Cardiac fibroblast (primary cell): Measurements from ENCODE around the gene SLC28A1.

Experiments used
- DNase-seq, 2 donors: peaks; one replicate each; pipeline versions ENCODE4 v3.0.0 to v3.0.0-alpha.2; 2010; ENCODE audit warnings: low read depth in 2 of 2
- H3K4me3 ChIP-seq, 2 donors: replicated peaks in 1 of 2; 1 replicate in 1 of 2; 2 replicates in 1 of 2; pipeline ENCODE4 v1.5.1; 2011; ENCODE audit warnings: low read depth in 2 of 2, low read length in 2 of 2, mild to moderate bottlenecking in 2 of 2, moderate library complexity in 1 of 2
- TF ChIP-seq, protein P1 (sequence below): IDR thresholded peaks from one replicate; pipeline ENCODE4 v1.5.1; 2011; ENCODE audit warnings: low read depth, mild to moderate bottlenecking, low read length, inconsistent platforms

The SLC28A1 gene

DNA sequence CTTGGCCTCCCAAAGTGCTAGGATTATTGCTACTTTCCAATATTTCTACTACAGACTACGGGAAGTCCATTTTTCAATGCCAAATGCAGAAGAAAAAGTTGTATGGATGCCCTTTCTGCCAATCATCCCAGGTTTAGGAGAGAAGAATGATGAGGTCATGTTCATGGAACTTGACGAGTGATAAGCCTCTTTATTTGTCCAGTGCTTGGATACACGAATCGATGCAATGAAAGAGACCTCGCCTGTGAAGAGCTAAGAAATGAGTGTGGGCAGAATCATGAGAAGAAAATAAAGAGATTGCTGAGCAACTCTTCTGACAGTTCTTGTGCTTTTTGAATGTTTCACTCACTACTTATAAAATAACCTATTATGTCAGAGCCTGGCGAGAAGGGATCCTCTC is 996 bp upstream of the SLC28A1 start:
- DNase-seq = peak; percentile 11 to 31
- TF ChIP-seq, protein P1, sequence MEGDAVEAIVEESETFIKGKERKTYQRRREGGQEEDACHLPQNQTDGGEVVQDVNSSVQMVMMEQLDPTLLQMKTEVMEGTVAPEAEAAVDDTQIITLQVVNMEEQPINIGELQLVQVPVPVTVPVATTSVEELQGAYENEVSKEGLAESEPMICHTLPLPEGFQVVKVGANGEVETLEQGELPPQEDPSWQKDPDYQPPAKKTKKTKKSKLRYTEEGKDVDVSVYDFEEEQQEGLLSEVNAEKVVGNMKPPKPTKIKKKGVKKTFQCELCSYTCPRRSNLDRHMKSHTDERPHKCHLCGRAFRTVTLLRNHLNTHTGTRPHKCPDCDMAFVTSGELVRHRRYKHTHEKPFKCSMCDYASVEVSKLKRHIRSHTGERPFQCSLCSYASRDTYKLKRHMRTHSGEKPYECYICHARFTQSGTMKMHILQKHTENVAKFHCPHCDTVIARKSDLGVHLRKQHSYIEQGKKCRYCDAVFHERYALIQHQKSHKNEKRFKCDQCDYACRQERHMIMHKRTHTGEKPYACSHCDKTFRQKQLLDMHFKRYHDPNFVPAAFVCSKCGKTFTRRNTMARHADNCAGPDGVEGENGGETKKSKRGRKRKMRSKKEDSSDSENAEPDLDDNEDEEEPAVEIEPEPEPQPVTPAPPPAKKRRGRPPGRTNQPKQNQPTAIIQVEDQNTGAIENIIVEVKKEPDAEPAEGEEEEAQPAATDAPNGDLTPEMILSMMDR = no peak
- no peak overlapping the region for H3K4me3 ChIP-seq

DNA sequence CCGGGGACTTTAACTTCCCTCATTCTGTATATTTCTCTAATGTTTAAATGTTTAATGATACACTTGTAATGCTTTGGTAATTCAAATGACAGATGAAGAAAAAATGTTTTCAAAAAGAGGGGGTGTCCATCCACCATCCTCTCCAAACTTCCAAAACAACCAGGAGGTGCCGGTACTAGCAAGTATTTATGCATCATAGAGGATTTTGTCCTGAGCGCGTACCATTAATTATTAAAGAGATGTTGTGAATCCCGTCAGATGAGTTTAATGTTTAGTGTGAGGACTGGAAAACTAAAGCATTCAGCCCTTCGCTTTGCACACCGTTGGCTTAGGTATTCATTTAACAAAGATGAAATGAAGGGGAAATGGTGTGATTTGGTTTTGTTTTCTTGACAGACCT is 1.3 kb downstream of the SLC28A1 start:
- no peak overlapping the region for H3K4me3 ChIP-seq
- TF ChIP-seq, protein P1 = no peak
- DNase-seq = no peak

DNA sequence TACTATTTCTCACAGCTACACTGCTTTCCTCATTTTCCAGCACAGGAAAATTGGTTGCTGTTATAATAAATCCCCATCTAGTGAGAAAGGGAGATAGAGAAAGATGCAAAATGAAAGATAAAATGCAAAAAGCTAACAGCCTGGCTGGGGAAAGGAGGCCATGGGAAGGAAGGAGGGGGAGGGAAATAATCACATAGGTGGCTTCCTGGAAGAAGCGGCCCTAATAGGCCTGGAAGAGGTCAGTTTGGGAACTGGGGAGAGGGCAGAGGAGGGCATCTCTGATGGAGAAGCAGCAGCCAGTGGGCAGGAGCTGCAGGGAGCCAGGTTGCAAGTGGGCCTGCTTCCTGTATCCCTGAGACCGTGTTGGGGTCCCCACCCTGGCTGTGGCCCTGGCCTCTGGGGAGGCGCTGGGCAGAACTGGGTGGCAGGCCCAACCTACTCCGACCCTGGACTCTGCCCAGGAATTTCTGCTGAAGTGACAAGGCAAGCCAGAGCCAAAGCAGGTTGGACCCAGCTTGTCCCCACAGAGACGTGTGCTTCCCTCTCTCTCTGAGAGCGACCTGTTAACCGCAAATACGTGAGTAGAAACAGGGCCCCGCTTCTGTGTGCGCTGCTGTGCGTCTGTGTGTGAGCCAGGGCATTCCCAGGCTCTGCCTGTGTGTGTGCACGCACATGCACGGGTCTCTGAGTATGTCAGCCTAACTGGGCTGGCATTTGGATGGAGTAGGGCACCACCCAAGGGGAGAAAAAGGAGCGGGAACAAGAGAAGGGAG is 1.9 kb downstream of the SLC28A1 start:
- H3K4me3 ChIP-seq = no peak overlapping the region
- DNase-seq = no peak
- TF ChIP-seq, protein P1 = no peak

DNA sequence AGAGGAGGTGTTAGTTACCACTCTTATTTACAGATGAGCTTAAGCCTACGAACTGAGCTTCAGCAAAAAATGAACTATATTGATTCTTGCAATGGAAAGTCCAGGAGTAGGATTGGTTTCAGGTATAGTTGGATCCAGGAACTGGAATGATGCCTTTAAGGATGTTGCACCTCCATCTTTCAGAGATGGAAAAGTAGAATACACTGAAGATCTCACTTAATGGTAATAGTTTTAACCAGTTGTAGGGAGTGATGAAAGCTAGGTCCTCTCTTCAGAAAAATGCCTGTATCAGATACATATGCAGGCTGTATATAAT is 2.5 kb downstream of the SLC28A1 start:
- TF ChIP-seq, protein P1 = no peak
- H3K4me3 ChIP-seq = no peak overlapping the region
- no peak for DNase-seq

DNA sequence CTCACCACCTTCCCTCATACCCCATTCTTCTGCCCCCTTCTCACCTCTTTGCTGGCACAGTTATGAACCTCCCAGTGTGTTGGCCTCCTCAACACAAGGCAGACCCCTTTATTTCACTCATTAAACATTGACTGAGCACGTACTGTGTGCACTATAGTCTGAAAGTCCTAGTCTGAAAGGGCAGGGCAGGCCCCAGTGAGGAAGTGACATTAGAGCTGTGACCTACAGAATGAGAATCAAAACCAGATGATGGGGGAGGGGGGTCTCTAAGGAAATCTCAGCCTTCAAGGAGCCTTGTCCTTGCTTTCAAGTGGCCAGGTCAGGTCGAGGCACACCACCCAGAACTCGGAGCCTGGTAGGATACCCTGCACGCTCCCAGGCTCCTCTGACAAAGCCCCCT is 3.5 kb downstream of the SLC28A1 start:
- TF ChIP-seq, protein P1 = no peak
- DNase-seq = no peak
- H3K4me3 ChIP-seq = no peak overlapping the region

DNA sequence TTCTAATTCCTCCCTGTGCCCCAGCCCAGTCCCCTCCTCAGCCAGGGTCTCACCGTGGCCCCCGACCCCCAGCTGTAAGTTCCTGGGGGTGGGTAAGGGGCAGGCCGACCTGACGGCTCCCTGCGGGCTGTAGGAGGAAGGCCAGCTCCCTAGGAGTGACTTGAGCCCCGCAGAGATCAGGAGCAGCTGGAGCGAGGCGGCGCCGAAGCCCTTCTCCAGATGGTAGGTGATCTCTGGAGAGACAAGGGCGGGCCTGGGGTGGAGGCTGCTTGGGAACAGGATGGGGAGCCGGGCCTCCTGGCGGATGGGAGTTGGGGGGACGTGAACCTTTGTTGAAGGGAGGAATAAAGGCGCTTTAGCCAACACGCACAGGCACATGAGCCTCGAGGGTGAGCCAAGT is 4.2 kb downstream of the SLC28A1 start:
- H3K4me3 ChIP-seq = no peak overlapping the region
- no peak for DNase-seq
- TF ChIP-seq, protein P1 = no peak
